ENCODE measurements around the gene HOXA4. TPM values are rescaled to one million over a fixed set of nuclear protein-coding genes. Genes with fewer than 3 reads are reported as not detected.
A peak's percentile ranks its signal among the peaks of the same experiment; 100 is the strongest.

The HOXA4 gene
- total and polyA plus RNA-seq, 2 experiments from 2014 or later: not detected

DNA sequence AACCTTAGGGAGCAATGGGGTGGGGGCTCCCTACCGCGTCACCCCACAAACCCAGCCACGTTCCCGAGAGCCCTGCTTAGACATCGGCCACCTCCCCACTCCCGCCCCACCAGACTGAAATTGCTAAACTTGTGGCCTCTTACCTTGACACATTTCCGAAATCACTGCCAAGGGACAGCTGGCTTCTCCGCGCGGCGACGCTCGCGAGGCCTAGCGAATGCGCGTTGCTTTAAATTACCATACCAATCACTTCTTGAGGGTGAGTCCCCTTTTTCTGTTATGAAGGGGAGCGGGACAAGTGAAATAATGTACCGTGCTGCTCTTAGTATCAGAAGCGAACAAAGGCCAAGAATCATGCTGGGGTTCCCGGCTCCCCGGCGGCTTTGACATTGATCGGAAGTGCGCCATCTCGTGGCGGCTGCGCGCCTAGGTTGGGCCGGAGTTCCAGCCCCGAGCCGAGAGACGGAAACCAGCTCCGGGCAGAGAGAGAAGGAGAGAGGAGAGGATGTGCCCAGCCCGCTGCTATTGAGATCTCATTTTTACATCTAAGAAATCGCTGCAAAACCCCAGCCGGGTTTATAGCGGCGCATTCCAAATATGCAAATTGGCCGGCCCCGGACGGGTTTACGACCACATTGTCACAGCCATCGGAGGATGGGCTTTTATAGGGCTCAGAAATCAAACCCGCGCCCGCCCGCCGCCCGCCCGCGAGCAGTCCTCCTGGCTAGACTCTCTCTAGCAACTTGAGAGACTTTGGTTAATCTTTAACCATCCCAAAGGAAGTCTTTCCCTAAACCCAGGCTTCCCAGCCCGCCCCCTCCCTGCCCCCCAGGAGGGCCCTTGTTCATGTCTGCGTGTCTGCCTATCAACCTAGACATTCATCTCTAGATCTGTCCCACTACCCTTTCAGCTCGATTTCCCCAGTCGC, 49.2 kb upstream of the HOXA4 start (continued):
- TF ChIP-seq, protein P1, sequence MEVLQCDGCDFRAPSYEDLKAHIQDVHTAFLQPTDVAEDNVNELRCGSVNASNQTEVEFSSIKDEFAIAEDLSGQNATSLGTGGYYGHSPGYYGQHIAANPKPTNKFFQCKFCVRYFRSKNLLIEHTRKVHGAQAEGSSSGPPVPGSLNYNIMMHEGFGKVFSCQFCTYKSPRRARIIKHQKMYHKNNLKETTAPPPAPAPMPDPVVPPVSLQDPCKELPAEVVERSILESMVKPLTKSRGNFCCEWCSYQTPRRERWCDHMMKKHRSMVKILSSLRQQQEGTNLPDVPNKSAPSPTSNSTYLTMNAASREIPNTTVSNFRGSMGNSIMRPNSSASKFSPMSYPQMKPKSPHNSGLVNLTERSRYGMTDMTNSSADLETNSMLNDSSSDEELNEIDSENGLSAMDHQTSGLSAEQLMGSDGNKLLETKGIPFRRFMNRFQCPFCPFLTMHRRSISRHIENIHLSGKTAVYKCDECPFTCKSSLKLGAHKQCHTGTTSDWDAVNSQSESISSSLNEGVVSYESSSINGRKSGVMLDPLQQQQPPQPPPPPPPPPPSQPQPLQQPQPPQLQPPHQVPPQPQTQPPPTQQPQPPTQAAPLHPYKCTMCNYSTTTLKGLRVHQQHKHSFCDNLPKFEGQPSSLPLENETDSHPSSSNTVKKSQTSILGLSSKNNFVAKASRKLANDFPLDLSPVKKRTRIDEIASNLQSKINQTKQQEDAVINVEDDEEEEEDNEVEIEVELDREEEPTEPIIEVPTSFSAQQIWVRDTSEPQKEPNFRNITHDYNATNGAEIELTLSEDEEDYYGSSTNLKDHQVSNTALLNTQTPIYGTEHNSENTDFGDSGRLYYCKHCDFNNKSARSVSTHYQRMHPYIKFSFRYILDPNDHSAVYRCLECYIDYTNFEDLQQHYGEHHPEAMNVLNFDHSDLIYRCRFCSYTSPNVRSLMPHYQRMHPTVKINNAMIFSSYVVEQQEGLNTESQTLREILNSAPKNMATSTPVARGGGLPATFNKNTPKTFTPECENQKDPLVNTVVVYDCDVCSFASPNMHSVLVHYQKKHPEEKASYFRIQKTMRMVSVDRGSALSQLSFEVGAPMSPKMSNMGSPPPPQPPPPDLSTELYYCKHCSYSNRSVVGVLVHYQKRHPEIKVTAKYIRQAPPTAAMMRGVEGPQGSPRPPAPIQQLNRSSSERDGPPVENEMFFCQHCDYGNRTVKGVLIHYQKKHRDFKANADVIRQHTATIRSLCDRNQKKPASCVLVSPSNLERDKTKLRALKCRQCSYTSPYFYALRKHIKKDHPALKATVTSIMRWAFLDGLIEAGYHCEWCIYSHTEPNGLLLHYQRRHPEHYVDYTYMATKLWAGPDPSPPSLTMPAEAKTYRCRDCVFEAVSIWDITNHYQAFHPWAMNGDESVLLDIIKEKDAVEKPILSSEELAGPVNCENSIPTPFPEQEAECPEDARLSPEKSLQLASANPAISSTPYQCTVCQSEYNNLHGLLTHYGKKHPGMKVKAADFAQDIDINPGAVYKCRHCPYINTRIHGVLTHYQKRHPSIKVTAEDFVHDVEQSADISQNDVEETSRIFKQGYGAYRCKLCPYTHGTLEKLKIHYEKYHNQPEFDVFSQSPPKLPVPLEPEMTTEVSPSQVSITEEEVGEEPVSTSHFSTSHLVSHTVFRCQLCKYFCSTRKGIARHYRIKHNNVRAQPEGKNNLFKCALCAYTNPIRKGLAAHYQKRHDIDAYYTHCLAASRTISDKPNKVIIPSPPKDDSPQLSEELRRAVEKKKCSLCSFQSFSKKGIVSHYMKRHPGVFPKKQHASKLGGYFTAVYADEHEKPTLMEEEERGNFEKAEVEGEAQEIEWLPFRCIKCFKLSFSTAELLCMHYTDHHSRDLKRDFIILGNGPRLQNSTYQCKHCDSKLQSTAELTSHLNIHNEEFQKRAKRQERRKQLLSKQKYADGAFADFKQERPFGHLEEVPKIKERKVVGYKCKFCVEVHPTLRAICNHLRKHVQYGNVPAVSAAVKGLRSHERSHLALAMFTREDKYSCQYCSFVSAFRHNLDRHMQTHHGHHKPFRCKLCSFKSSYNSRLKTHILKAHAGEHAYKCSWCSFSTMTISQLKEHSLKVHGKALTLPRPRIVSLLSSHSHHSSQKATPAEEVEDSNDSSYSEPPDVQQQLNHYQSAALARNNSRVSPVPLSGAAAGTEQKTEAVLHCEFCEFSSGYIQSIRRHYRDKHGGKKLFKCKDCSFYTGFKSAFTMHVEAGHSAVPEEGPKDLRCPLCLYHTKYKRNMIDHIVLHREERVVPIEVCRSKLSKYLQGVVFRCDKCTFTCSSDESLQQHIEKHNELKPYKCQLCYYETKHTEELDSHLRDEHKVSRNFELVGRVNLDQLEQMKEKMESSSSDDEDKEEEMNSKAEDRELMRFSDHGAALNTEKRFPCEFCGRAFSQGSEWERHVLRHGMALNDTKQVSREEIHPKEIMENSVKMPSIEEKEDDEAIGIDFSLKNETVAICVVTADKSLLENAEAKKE (CRISPR knock-in tag; IDR thresholded peaks at IDR 0.05): no peak
- TF ChIP-seq EZH2phosphoT487 (IDR thresholded peaks at IDR 0.05; ENCODE audit: unreplicated experiment): no peak
- no peak for TF ChIP-seq CREB1 (CRISPR knock-in tag; IDR thresholded peaks at IDR 0.05; ENCODE audit: low read depth)
- TF ChIP-seq JUNB (IDR thresholded peaks at IDR 0.05; ENCODE audit: unreplicated experiment): no peak

DNA sequence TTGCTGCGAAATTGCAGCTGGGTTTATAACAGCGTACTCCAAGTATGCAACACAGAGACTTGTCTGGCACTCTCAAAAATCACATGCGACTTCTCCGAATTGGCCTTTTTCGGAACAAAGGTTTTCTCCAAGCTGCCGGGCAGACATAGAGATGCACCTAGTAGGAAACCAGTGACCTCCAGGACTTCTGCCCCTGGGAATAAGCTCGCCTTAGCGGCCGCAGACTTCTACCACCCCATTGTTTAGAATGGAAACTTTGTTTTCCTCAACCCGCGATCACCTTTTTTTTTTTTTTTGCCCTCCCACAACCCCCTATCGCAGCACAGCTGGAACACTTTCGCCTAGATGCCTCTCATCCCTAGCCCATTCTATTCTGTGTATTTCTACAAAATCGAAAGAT, 48.5 kb upstream of the HOXA4 start:
- Histone ChIP-seq H3K27me3 (ENCODE audit: insufficient read depth) (peaks cover 100% of the 10 kb centered on the region), H4K20me1 (replicated peaks; ENCODE audit: insufficient read depth) (peaks cover 66% of the 10 kb centered on the region), H3K4me2 (peak overlapping the region; percentile 62), H3K27ac (ENCODE audit: low read depth) (no peak overlapping the region), H3K79me2 (replicated peaks; ENCODE audit: insufficient read depth) (no peaks in the 10 kb centered on the region), H3K9me2 (ENCODE audit: insufficient read depth) (no peaks in the 10 kb centered on the region), H3K4me3 (peak overlapping the region; percentile 36), H3K36me3 (ENCODE audit: insufficient read depth) (no peaks in the 10 kb centered on the region), H3K4me1 (ENCODE audit: insufficient read depth) (peaks cover 43% of the 10 kb centered on the region), H2AFZ (no peak overlapping the region), H3F3A (replicated peaks; ENCODE audit: low read depth) (peaks cover 44% of the 10 kb centered on the region)
- Mint-ChIP-seq H3K9me3 (peaks cover 7% of the 10 kb centered on the region; the same call in 1 of the 3 replicates), H3K4me1 (peaks cover 22% of the 10 kb centered on the region), H3K4me3 (no peak overlapping the region), H3K36me3 (ENCODE audit: low read depth) (no peaks in the 10 kb centered on the region), H3K27me3 (ENCODE audit: insufficient read depth, low read depth, poor library complexity) (peaks cover 100% of the 10 kb centered on the region), H3K27ac (no peak overlapping the region)
- ATAC-seq (no peak), DNase-seq (ENCODE audit: low spot score) (no peak)
- TF ChIP-seq ZNF331 (CRISPR knock-in tag; IDR thresholded peaks at IDR 0.05; ENCODE audit: low read depth) (no peak), JUNB (IDR thresholded peaks at IDR 0.05; ENCODE audit: unreplicated experiment) (no peak), EZH2phosphoT487 (IDR thresholded peaks at IDR 0.05; ENCODE audit: unreplicated experiment) (peak; percentile 52), ZNF114 (CRISPR knock-in tag; IDR thresholded peaks at IDR 0.05) (no peak), EZH2 (IDR thresholded peaks at IDR 0.05; ENCODE audit: low read depth, unreplicated experiment) (peak; percentile 88)

Measured in GM23338 (cell line).